K562 (cell line): Measurements from ENCODE around the gene MEFV. TPM values are rescaled to one million over a fixed set of nuclear protein-coding genes. Genes with fewer than 3 reads are reported as not detected.
A peak's percentile ranks its signal among the peaks of the same experiment; 100 is the strongest.

Experiments used
- BRCA1 ChIP-seq, 2 experiments: fragments of 450-650 bp in 1 of 2; sonication (generic) in 1 of 2; formaldehyde crosslinking in 1 of 2; IDR thresholded peaks; 2 replicates each; pipeline versions ENCODE4 v1.5.0 to v1.6.1; 2017 to 2020; ENCODE audit warnings: mild to moderate bottlenecking in 1 of 2, missing genetic modification reagents in 1 of 2
- FOXJ3 ChIP-seq: sonication (generic); formaldehyde crosslinking; IDR thresholded peaks from 2 replicates; pipeline ENCODE4 v1.4.0; 2020; ENCODE audit warnings: mild to moderate bottlenecking, missing genetic modification reagents
- MTA1 ChIP-seq: fragments of 450-650 bp; IDR thresholded peaks from 2 replicates; pipeline ENCODE4 v1.6.1; 2017; ENCODE audit warnings: borderline replicate concordance
- MYBL2 ChIP-seq, 2 experiments: fragments of 450-650 bp in 1 of 2; sonication (generic) in 1 of 2; formaldehyde crosslinking in 1 of 2; IDR thresholded peaks; 2 replicates each; pipeline versions ENCODE4 v1.6.1 to v1.8.1; 2017 to 2022; ENCODE audit warnings: borderline replicate concordance in 1 of 2, inconsistent platforms in 1 of 2, low read depth in 1 of 2, mild to moderate bottlenecking in 1 of 2, missing genetic modification reagents in 1 of 2, moderate library complexity in 1 of 2
- ZNF584 ChIP-seq: fragments of 200-800 bp; sonication (Bioruptor generic); IDR thresholded peaks from 2 replicates; pipeline ENCODE4 v1.6.1; 2016; ENCODE audit warnings: low read depth, mild to moderate bottlenecking, missing genetic modification characterization, missing compliant biosample characterization
- polyA plus RNA-seq, 8 experiments: library from polyadenylated mRNA; depleted of rRNA in 4 of 8; stranded (reverse) in 5 of 8; unstranded in 3 of 8; fragments of >200 nt; fragmentation: Nextera tagmentation in 2 of 8; fragmentation: Illumina TruSeq in 1 of 8; extraction: Ambion mirVana in 2 of 8; extraction: Trizol in 1 of 8; gene quantifications; 2 replicates each; pipeline versions ENCODE4 v1.2.1 to v1.2.3, GENCODE V29; 2011 to 2014; ENCODE audit warnings: inconsistent platforms in 1 of 8, missing spikeins in 1 of 8
- total RNA-seq, 7 experiments: library from RNA; depleted of rRNA in 6 of 7; stranded (reverse); fragments of >200 nt in 6 of 7; fragmentation: Illumina TruSeq in 2 of 7; extraction: Trizol in 2 of 7; gene quantifications; 2 replicates each; pipeline versions ENCODE4 v1.2.1 to v1.2.3, GENCODE V29; 2011 to 2021; ENCODE audit warnings: low replicate concordance in 1 of 7
- TF ChIP-seq, protein P1 (sequence below): fragments of 450-650 bp; IDR thresholded peaks from 2 replicates; pipeline ENCODE4 v1.6.1; 2016
- TF ChIP-seq, protein P2 (sequence below): fragments of 450-650 bp; formaldehyde crosslinking; IDR thresholded peaks from 2 replicates; pipeline ENCODE4 v1.4.0; 2020; ENCODE audit warnings: mild to moderate bottlenecking, moderate library complexity
- TF ChIP-seq, protein P3 (sequence below): sonication (generic); formaldehyde crosslinking; IDR thresholded peaks from 2 replicates; pipeline ENCODE4 v1.8.1; 2023; ENCODE audit warnings: mild to moderate bottlenecking, missing genetic modification reagents
- TF ChIP-seq, protein P4 (sequence below), 2 experiments: fragments of 450-650 bp in 1 of 2; sonication (generic) in 1 of 2; formaldehyde crosslinking in 1 of 2; IDR thresholded peaks; 2 replicates each; pipeline versions ENCODE4 v1.7.1 to v1.9.0; 2016 to 2022; ENCODE audit warnings: inconsistent platforms in 1 of 2, mild to moderate bottlenecking in 1 of 2, missing genetic modification reagents in 1 of 2

MEFV gene
- total and polyA plus RNA-seq, 9 of the 15 experiments (the other 6 are each of a cell fraction or from before 2014, with no cell fraction given) = 0.14 TPM; not detected in 8

DNA sequence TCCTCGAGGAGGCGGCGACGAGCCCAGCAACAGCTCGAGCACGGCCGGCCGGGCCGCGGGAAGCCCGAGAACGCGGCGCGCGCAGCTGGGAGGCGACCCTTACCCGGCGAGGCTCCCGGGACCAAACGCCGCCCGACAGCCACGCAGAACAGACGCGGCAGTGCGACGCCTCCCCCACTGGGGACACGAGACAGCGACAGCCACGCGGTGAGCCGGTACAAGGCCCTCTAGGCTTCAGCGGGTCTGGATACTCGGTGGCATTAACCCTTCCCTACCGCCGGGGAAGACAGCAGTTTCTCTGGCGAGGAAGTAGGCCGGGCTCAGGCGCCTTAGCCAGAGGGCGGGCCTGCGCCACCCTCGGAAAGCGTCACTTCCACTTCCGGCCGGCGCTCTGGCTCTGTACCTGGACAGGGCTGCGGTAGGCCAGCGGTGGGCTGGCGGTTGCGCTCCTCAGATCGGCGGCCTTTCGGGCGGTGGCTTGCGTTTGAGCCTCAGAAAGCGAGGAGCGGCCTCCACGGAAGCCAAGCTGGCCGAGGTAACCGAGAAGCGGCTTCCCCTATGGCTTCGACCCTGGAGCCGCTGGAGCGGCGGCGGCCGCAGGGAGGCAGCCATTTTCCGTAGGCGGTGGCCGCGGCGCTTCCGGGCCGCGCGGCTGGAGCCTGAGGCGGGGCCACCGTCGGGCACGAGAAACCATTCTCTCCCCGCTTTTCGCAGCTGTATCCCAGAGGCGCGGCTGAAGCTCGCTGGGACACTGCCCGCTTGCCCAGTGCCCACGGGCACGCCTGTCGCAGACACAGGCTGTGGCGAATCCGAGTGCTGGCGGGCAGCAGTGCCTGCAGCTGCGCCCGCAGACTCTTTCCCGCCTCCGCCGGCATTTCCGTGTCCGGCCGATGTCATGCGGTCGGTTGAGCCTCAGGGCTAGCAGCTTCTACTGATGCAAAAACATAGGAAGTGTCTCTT, 49.0 kb upstream of the MEFV start, which contains the start of the genes TIGD7 and ZNF75A (continued):
- TF ChIP-seq FOXJ3 (CRISPR knock-in tag) (no peak), MYBL2 (IDR thresholded peaks at IDR 0.05; ENCODE audit: low read depth) (no peak), MYBL2 (CRISPR knock-in tag; IDR thresholded peaks at IDR 0.05; ENCODE audit: borderline replicate concordance) (0 out of 2 replicates have a peak, but pooled peaks have one; percentile 39), MTA1 (no peak), ZNF584 (CRISPR knock-in tag) (peak; percentile 52; the same call in 1 of the 2 replicates), BRCA1 (IDR thresholded peaks at IDR 0.05) (no peak), BRCA1 (CRISPR knock-in tag; IDR thresholded peaks at IDR 0.05) (0 out of 2 replicates have a peak, but pooled peaks have one; percentile 34)
- TF ChIP-seq, protein P1, sequence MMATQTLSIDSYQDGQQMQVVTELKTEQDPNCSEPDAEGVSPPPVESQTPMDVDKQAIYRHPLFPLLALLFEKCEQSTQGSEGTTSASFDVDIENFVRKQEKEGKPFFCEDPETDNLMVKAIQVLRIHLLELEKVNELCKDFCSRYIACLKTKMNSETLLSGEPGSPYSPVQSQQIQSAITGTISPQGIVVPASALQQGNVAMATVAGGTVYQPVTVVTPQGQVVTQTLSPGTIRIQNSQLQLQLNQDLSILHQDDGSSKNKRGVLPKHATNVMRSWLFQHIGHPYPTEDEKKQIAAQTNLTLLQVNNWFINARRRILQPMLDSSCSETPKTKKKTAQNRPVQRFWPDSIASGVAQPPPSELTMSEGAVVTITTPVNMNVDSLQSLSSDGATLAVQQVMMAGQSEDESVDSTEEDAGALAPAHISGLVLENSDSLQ = peak; percentile 13; the same call in 1 of the 2 replicates
- TF ChIP-seq, protein P2, sequence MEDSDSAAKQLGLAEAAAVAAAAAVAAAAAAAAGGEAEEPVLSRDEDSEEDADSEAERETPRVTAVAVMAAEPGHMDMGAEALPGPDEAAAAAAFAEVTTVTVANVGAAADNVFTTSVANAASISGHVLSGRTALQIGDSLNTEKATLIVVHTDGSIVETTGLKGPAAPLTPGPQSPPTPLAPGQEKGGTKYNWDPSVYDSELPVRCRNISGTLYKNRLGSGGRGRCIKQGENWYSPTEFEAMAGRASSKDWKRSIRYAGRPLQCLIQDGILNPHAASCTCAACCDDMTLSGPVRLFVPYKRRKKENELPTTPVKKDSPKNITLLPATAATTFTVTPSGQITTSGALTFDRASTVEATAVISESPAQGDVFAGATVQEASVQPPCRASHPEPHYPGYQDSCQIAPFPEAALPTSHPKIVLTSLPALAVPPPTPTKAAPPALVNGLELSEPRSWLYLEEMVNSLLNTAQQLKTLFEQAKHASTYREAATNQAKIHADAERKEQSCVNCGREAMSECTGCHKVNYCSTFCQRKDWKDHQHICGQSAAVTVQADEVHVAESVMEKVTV (CRISPR knock-in tag) = no peak
- TF ChIP-seq, protein P3, sequence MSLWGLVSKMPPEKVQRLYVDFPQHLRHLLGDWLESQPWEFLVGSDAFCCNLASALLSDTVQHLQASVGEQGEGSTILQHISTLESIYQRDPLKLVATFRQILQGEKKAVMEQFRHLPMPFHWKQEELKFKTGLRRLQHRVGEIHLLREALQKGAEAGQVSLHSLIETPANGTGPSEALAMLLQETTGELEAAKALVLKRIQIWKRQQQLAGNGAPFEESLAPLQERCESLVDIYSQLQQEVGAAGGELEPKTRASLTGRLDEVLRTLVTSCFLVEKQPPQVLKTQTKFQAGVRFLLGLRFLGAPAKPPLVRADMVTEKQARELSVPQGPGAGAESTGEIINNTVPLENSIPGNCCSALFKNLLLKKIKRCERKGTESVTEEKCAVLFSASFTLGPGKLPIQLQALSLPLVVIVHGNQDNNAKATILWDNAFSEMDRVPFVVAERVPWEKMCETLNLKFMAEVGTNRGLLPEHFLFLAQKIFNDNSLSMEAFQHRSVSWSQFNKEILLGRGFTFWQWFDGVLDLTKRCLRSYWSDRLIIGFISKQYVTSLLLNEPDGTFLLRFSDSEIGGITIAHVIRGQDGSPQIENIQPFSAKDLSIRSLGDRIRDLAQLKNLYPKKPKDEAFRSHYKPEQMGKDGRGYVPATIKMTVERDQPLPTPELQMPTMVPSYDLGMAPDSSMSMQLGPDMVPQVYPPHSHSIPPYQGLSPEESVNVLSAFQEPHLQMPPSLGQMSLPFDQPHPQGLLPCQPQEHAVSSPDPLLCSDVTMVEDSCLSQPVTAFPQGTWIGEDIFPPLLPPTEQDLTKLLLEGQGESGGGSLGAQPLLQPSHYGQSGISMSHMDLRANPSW (CRISPR knock-in tag) = no peak
- TF ChIP-seq, protein P4, sequence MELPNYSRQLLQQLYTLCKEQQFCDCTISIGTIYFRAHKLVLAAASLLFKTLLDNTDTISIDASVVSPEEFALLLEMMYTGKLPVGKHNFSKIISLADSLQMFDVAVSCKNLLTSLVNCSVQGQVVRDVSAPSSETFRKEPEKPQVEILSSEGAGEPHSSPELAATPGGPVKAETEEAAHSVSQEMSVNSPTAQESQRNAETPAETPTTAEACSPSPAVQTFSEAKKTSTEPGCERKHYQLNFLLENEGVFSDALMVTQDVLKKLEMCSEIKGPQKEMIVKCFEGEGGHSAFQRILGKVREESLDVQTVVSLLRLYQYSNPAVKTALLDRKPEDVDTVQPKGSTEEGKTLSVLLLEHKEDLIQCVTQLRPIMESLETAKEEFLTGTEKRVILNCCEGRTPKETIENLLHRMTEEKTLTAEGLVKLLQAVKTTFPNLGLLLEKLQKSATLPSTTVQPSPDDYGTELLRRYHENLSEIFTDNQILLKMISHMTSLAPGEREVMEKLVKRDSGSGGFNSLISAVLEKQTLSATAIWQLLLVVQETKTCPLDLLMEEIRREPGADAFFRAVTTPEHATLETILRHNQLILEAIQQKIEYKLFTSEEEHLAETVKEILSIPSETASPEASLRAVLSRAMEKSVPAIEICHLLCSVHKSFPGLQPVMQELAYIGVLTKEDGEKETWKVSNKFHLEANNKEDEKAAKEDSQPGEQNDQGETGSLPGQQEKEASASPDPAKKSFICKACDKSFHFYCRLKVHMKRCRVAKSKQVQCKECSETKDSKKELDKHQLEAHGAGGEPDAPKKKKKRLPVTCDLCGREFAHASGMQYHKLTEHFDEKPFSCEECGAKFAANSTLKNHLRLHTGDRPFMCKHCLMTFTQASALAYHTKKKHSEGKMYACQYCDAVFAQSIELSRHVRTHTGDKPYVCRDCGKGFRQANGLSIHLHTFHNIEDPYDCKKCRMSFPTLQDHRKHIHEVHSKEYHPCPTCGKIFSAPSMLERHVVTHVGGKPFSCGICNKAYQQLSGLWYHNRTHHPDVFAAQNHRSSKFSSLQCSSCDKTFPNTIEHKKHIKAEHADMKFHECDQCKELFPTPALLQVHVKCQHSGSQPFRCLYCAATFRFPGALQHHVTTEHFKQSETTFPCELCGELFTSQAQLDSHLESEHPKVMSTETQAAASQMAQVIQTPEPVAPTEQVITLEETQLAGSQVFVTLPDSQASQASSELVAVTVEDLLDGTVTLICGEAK (IDR thresholded peaks at IDR 0.05) = peak; percentile 93
- TF ChIP-seq, protein P4 (CRISPR knock-in tag; IDR thresholded peaks at IDR 0.05) = no peak; the same call in 1 of the 2 replicates
